Neural cell (in vitro differentiated cells): ENCODE data around the gene KCTD10. TPM values are rescaled to one million over a fixed set of nuclear protein-coding genes. Genes with fewer than 3 reads are reported as not detected.

Source experiments
- H2AFZ ChIP-seq: fragments of 200-600, 300-800 bp; sonication (generic), shearing (Covaris generic); 2 replicates; pipeline ENCODE4 v1.6.0; 2014; ENCODE audit warnings: low read depth, mild to moderate bottlenecking, antibody characterized with exemption, low read length, moderate library complexity
- H3F3A ChIP-seq: fragments of 200-600 bp; shearing (Covaris generic); 2 replicates; pipeline ENCODE4 v1.6.1; 2016; ENCODE audit warnings: mild to moderate bottlenecking, moderate library complexity, mixed read lengths, antibody characterized with exemption, low read length; ENCODE audit not compliant: insufficient read depth, poor library complexity, severe bottlenecking
- H3K27ac ChIP-seq: fragments of 200-600, 300-800 bp; sonication (generic), shearing (Covaris generic); 2 replicates; pipeline ENCODE4 v1.5.1; 2014; ENCODE audit warnings: mild to moderate bottlenecking, low read length, moderate library complexity
- H3K27me3 ChIP-seq: fragments of 300-800, 200-600 bp; sonication (generic), shearing (Covaris generic); 2 replicates; pipeline ENCODE4 v1.6.0; 2014; ENCODE audit warnings: mild to moderate bottlenecking, low read depth, low read length, moderate library complexity; ENCODE audit not compliant: insufficient read depth
- H3K36me3 ChIP-seq: fragments of 300-800, 200-600 bp; sonication (generic), shearing (Covaris generic); 2 replicates; pipeline ENCODE4 v1.5.1; 2014; ENCODE audit warnings: mild to moderate bottlenecking, antibody characterized with exemption, low read length, moderate library complexity; ENCODE audit not compliant: insufficient read depth
- H3K4me2 ChIP-seq: fragments of 300-800, 200-600 bp; sonication (generic), shearing (Covaris generic); 2 replicates; pipeline ENCODE4 v1.6.0; 2014; ENCODE audit warnings: mild to moderate bottlenecking, low read length
- H3K4me3 ChIP-seq: fragments of 300-800, 200-600 bp; sonication (generic), shearing (Covaris generic); 2 replicates; pipeline ENCODE4 v1.5.1; 2014; ENCODE audit warnings: mild to moderate bottlenecking, low read length, moderate library complexity
- H3K79me2 ChIP-seq: fragments of 200-600 bp; shearing (Covaris generic); replicated peaks from 2 replicates; pipeline ENCODE4 v1.6.0; 2014; ENCODE audit warnings: mild to moderate bottlenecking, low read length, moderate library complexity; ENCODE audit not compliant: insufficient read depth
- H3K9ac ChIP-seq: fragments of 300-800, 200-600 bp; sonication (generic), shearing (Covaris generic); 2 replicates; pipeline ENCODE4 v1.6.1; 2016; ENCODE audit warnings: mild to moderate bottlenecking, low read length, mixed read lengths
- H3K9me2 ChIP-seq: fragments of 200-600 bp; shearing (Covaris generic); 2 replicates; pipeline ENCODE4 v1.6.1; 2016; ENCODE audit warnings: mild to moderate bottlenecking, low read length, mixed read lengths; ENCODE audit not compliant: insufficient read depth
- H3K9me3 ChIP-seq: fragments of 200-600, 300-800 bp; sonication (generic), shearing (Covaris generic); 2 replicates; pipeline ENCODE4 v1.6.1; 2016; ENCODE audit warnings: mild to moderate bottlenecking, mixed run types, low read length, moderate library complexity, mixed read lengths
- H4K20me1 ChIP-seq: fragments of 200-600 bp; shearing (Covaris generic); 2 replicates; pipeline ENCODE4 v1.6.1; 2016; ENCODE audit warnings: mild to moderate bottlenecking, mixed run types; ENCODE audit not compliant: insufficient read depth
- EP300 ChIP-seq: fragments of 450-650 bp; conservative IDR thresholded peaks from 2 replicates; pipeline ENCODE4 v1.6.1; 2014; ENCODE audit warnings: antibody characterized with exemption, mild to moderate bottlenecking, moderate library complexity; ENCODE audit not compliant: poor library complexity, severe bottlenecking
- EZH2 ChIP-seq: fragments of 200-600, 300-800 bp; shearing (Covaris generic), sonication (generic); IDR thresholded peaks from 2 replicates; pipeline ENCODE4 v1.6.1; 2014; ENCODE audit warnings: antibody characterized with exemption, low read length, borderline replicate concordance, mild to moderate bottlenecking; ENCODE audit not compliant: insufficient read depth, poor library complexity, severe bottlenecking
- MXI1 ChIP-seq: fragments of 450-650 bp; conservative IDR thresholded peaks from 2 replicates; pipeline ENCODE4 v1.6.1; 2014; ENCODE audit warnings: antibody characterized with exemption, mild to moderate bottlenecking; ENCODE audit not compliant: poor library complexity, severe bottlenecking
- POLR2AphosphoS5 ChIP-seq: IDR thresholded peaks from 2 replicates; pipeline ENCODE4 v1.6.1; 2012
- RAD21 ChIP-seq: fragments of 450-650 bp; conservative IDR thresholded peaks from 2 replicates; pipeline ENCODE4 v1.6.1; 2014; ENCODE audit warnings: antibody characterized with exemption, mild to moderate bottlenecking, moderate library complexity
- SMC3 ChIP-seq: fragments of 450-650 bp; conservative IDR thresholded peaks from 2 replicates; pipeline ENCODE4 v1.6.1; 2014; ENCODE audit warnings: antibody characterized with exemption, mild to moderate bottlenecking, moderate library complexity; ENCODE audit not compliant: poor library complexity
- TAF1 ChIP-seq: IDR thresholded peaks from 2 replicates; pipeline ENCODE4 v1.6.1; 2012; ENCODE audit warnings: low read depth
- polyA plus RNA-seq: library from polyadenylated mRNA; depleted of rRNA; stranded (reverse); fragments of >200 nt; gene quantifications from 2 replicates; pipeline ENCODE4 v1.2.3, GENCODE V29; 2014
- TF ChIP-seq, protein P1 (sequence below): fragments of 450-650 bp; IDR thresholded peaks from 2 replicates; pipeline ENCODE4 v1.5.1; 2014; ENCODE audit warnings: antibody characterized with exemption, mild to moderate bottlenecking, moderate library complexity; ENCODE audit not compliant: poor library complexity, severe bottlenecking
- TF ChIP-seq, protein P2 (sequence below): IDR thresholded peaks from 2 replicates; pipeline ENCODE4 v1.6.1; 2012; ENCODE audit warnings: borderline replicate concordance

KCTD10 gene
- polyA plus RNA-seq, 1 donor from 2014 or later = 69.4 TPM

DNA sequence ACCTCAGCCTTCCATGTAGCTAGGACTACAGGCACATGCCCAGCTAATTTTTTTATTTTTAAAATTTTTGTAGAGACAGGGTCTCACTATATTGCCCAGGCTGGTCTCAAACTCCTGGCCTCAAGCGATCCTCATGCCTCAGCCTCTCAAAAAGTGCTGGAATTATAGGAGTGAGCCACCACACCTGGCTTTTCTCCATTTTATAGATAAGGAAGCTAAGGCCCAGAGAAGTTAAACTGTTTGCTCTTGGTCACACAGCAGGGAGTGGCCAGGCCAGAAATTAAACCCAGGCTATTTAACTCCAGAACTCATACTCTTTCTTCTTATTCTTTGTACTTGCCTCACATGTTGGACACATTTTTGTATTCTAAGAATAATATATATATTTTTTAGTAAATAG is 16.8 kb upstream of the KCTD10 start:
- H2AFZ ChIP-seq = no peak overlapping the region
- H3K9ac ChIP-seq = no peak overlapping the region
- no peaks in the 10 kb centered on the region for H3K9me2 ChIP-seq
- no peak overlapping the region for H3K4me3 ChIP-seq
- no peak overlapping the region for H3K4me2 ChIP-seq
- no peaks in the 10 kb centered on the region for H3K9me3 ChIP-seq
- TF ChIP-seq, protein P1, sequence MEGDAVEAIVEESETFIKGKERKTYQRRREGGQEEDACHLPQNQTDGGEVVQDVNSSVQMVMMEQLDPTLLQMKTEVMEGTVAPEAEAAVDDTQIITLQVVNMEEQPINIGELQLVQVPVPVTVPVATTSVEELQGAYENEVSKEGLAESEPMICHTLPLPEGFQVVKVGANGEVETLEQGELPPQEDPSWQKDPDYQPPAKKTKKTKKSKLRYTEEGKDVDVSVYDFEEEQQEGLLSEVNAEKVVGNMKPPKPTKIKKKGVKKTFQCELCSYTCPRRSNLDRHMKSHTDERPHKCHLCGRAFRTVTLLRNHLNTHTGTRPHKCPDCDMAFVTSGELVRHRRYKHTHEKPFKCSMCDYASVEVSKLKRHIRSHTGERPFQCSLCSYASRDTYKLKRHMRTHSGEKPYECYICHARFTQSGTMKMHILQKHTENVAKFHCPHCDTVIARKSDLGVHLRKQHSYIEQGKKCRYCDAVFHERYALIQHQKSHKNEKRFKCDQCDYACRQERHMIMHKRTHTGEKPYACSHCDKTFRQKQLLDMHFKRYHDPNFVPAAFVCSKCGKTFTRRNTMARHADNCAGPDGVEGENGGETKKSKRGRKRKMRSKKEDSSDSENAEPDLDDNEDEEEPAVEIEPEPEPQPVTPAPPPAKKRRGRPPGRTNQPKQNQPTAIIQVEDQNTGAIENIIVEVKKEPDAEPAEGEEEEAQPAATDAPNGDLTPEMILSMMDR = no peak
- TF ChIP-seq, protein P2, sequence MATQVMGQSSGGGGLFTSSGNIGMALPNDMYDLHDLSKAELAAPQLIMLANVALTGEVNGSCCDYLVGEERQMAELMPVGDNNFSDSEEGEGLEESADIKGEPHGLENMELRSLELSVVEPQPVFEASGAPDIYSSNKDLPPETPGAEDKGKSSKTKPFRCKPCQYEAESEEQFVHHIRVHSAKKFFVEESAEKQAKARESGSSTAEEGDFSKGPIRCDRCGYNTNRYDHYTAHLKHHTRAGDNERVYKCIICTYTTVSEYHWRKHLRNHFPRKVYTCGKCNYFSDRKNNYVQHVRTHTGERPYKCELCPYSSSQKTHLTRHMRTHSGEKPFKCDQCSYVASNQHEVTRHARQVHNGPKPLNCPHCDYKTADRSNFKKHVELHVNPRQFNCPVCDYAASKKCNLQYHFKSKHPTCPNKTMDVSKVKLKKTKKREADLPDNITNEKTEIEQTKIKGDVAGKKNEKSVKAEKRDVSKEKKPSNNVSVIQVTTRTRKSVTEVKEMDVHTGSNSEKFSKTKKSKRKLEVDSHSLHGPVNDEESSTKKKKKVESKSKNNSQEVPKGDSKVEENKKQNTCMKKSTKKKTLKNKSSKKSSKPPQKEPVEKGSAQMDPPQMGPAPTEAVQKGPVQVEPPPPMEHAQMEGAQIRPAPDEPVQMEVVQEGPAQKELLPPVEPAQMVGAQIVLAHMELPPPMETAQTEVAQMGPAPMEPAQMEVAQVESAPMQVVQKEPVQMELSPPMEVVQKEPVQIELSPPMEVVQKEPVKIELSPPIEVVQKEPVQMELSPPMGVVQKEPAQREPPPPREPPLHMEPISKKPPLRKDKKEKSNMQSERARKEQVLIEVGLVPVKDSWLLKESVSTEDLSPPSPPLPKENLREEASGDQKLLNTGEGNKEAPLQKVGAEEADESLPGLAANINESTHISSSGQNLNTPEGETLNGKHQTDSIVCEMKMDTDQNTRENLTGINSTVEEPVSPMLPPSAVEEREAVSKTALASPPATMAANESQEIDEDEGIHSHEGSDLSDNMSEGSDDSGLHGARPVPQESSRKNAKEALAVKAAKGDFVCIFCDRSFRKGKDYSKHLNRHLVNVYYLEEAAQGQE = no peak
- no peak for TF ChIP-seq RAD21
- TF ChIP-seq EP300 = no peak
- no peak for TF ChIP-seq MXI1
- no peak for TF ChIP-seq TAF1
- no peak for TF ChIP-seq POLR2AphosphoS5
- TF ChIP-seq EZH2 = no peak
- no peak for TF ChIP-seq SMC3
- no peaks in the 10 kb centered on the region for H4K20me1 ChIP-seq
- no peak overlapping the region for H3K27ac ChIP-seq
- H3K36me3 ChIP-seq = no peaks in the 10 kb centered on the region
- H3K79me2 ChIP-seq = no peaks in the 10 kb centered on the region
- no peaks in the 10 kb centered on the region for H3K27me3 ChIP-seq
- no peaks in the 10 kb centered on the region for H3F3A ChIP-seq

DNA sequence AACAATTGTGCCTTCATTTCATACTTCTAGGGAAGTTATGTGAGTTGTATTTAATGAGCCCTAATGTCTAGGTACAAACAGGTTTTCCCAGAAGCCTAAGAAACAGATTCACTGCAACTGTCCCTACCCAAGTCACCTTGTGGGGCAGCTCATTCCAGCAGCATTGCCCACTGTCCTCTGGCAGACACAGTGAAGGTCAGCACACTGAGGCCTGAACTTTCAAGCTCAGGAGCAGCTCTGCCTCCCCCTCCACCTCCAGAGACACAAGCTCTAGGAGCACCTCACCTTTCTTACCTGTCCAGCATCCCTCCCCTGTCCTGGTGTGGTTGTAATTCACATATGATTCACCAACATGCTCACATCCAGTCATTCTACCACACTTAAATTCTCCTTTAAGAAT is 16.0 kb upstream of the KCTD10 start:
- Histone ChIP-seq H3K9ac (no peak overlapping the region), H3K27ac (no peak overlapping the region), H2AFZ (no peak overlapping the region), H3F3A (no peaks in the 10 kb centered on the region), H3K9me2 (no peaks in the 10 kb centered on the region), H3K9me3 (no peaks in the 10 kb centered on the region), H3K4me2 (no peak overlapping the region), H4K20me1 (no peaks in the 10 kb centered on the region), H3K79me2 (no peaks in the 10 kb centered on the region), H3K27me3 (no peaks in the 10 kb centered on the region), H3K4me3 (no peak overlapping the region), H3K36me3 (peaks cover 3% of the 10 kb centered on the region)
- TF ChIP-seq EZH2 = no peak
- no peak for TF ChIP-seq MXI1
- TF ChIP-seq RAD21 = no peak
- TF ChIP-seq, protein P1 = no peak
- TF ChIP-seq TAF1 = no peak
- TF ChIP-seq EP300 = no peak
- TF ChIP-seq, protein P2 = no peak
- no peak for TF ChIP-seq POLR2AphosphoS5
- no peak for TF ChIP-seq SMC3
